K562 (cell line): Measurements from ENCODE around the gene CNKSR1. TPM values are rescaled to one million over a fixed set of nuclear protein-coding genes. Genes with fewer than 3 reads are reported as not detected.

ENCODE experiments used
- BDP1 ChIP-seq: IDR thresholded peaks from 3 replicates; pipeline ENCODE4 v1.6.1; 2011; ENCODE audit not compliant: insufficient read length, insufficient read depth
- BRF2 ChIP-seq: IDR thresholded peaks from 3 replicates; pipeline ENCODE4 v1.6.1; 2011; ENCODE audit warnings: borderline replicate concordance, mild to moderate bottlenecking; ENCODE audit not compliant: insufficient read length, insufficient read depth
- CBX1 ChIP-seq: sonication (generic); IDR thresholded peaks from 2 replicates; pipeline ENCODE4 v1.6.1; 2016; ENCODE audit warnings: antibody characterized with exemption, low read depth, mild to moderate bottlenecking
- CEBPG ChIP-seq, 3 experiments: fragments of 200-800 bp in 1 of 3; sonication (Bioruptor generic) in 1 of 3; sonication (generic) in 1 of 3; formaldehyde crosslinking in 1 of 3; IDR thresholded peaks in 2 of 3; conservative IDR thresholded peaks in 1 of 3; 2 replicates each; pipeline versions ENCODE4 v1.6.1 to v1.8.0; 2016 to 2022; ENCODE audit warnings: missing compliant biosample characterization in 2 of 3, missing genetic modification characterization in 2 of 3, mild to moderate bottlenecking in 1 of 3, missing genetic modification reagents in 1 of 3
- CHCHD3 ChIP-seq: fragments of 250-450 bp; sonication (Bioruptor Pico); IDR thresholded peaks from 2 replicates; pipeline ENCODE4 v2.1.2; 2022; ENCODE audit warnings: mild to moderate bottlenecking
- DLX4 ChIP-seq: fragments of 250-450 bp; sonication (Bioruptor Pico); IDR thresholded peaks from 2 replicates; pipeline ENCODE4 v1.6.1; 2021; ENCODE audit warnings: mild to moderate bottlenecking
- E2F3 ChIP-seq: fragments of 250-450 bp; sonication (Bioruptor Pico); IDR thresholded peaks from 2 replicates; pipeline ENCODE4 v1.4.0; 2020; ENCODE audit warnings: mild to moderate bottlenecking
- HCFC1 ChIP-seq: IDR thresholded peaks from 2 replicates; pipeline ENCODE4 v1.6.1; 2012; ENCODE audit warnings: low read depth, low read length, improper control_type of control experiment
- IFI16 ChIP-seq: fragments of 250-450 bp; sonication (Bioruptor Pico); IDR thresholded peaks from 2 replicates; pipeline ENCODE4 v2.1.2; 2022; ENCODE audit warnings: mild to moderate bottlenecking, inconsistent platforms
- MITF ChIP-seq: IDR thresholded peaks from 2 replicates; pipeline ENCODE4 v1.6.1; 2014; ENCODE audit warnings: antibody characterized with exemption
- NCOA4 ChIP-seq: fragments of 450-650 bp; IDR thresholded peaks from 2 replicates; pipeline ENCODE4 v1.6.1; 2018; ENCODE audit warnings: mild to moderate bottlenecking; ENCODE audit not compliant: partially characterized antibody
- NFE2L1 ChIP-seq: fragments of 450-650 bp; IDR thresholded peaks from 2 replicates; pipeline ENCODE4 v1.6.1; 2016; ENCODE audit warnings: missing genetic modification characterization, low read depth, mild to moderate bottlenecking, missing compliant biosample characterization, moderate library complexity, borderline replicate concordance
- NFIX ChIP-seq: fragments of 250-450 bp; sonication (Bioruptor Pico); IDR thresholded peaks from 2 replicates; pipeline ENCODE4 v1.4.0; 2020; ENCODE audit warnings: low read depth, mild to moderate bottlenecking, moderate library complexity
- NR1H2 ChIP-seq: sonication (generic); formaldehyde crosslinking; IDR thresholded peaks from 2 replicates; pipeline ENCODE4 v1.4.0; 2020; ENCODE audit warnings: mild to moderate bottlenecking, missing genetic modification reagents
- NRF1 ChIP-seq, 2 experiments: fragments of 450-650 bp; IDR thresholded peaks in 1 of 2; conservative IDR thresholded peaks in 1 of 2; 2 replicates each; pipeline ENCODE4 v1.6.1; 2014; ENCODE audit warnings: mild to moderate bottlenecking in 2 of 2
- RNF219 ChIP-seq: fragments of 250-450 bp; sonication (Bioruptor Pico); IDR thresholded peaks from 2 replicates; pipeline ENCODE4 v1.5.0; 2022; ENCODE audit warnings: mild to moderate bottlenecking
- SMARCA5 ChIP-seq: fragments of 450-650 bp; IDR thresholded peaks from 2 replicates; pipeline ENCODE4 v1.6.1; 2016
- SNAPC5 ChIP-seq: fragments of 250-450 bp; sonication (Bioruptor Pico); IDR thresholded peaks from 2 replicates; pipeline ENCODE4 v1.8.0; 2021; ENCODE audit warnings: moderate library complexity, mild to moderate bottlenecking, inconsistent platforms
- TCF15 ChIP-seq: fragments of 250-450 bp; sonication (Bioruptor Pico); IDR thresholded peaks from 2 replicates; pipeline ENCODE4 v1.8.0; 2022; ENCODE audit warnings: moderate library complexity, mild to moderate bottlenecking, inconsistent platforms
- TCF3 ChIP-seq: sonication (generic); formaldehyde crosslinking; IDR thresholded peaks from 2 replicates; pipeline ENCODE4 v1.4.0; 2020; ENCODE audit warnings: mild to moderate bottlenecking, missing genetic modification reagents
- TEAD4 ChIP-seq, 2 experiments: sonication (generic) in 1 of 2; formaldehyde crosslinking in 1 of 2; IDR thresholded peaks; 2 replicates each; pipeline versions ENCODE4 v1.6.1 to v1.8.0; 2012 to 2022; ENCODE audit warnings: borderline replicate concordance in 1 of 2, inconsistent platforms in 1 of 2, low read length in 1 of 2, mild to moderate bottlenecking in 1 of 2, missing genetic modification reagents in 1 of 2
- ZNF124 ChIP-seq: sonication (generic); formaldehyde crosslinking; IDR thresholded peaks from 2 replicates; pipeline ENCODE4 v1.8.1; 2022; ENCODE audit warnings: missing genetic modification reagents
- ZNF77 ChIP-seq: fragments of 250-450 bp; sonication (Bioruptor Pico); IDR thresholded peaks from 2 replicates; pipeline ENCODE4 v1.5.0; 2020
- polyA plus RNA-seq, 8 experiments: library from polyadenylated mRNA; depleted of rRNA in 4 of 8; stranded (reverse) in 5 of 8; unstranded in 3 of 8; fragments of >200 nt; fragmentation: Nextera tagmentation in 2 of 8; fragmentation: Illumina TruSeq in 1 of 8; extraction: Ambion mirVana in 2 of 8; extraction: Trizol in 1 of 8; gene quantifications; 2 replicates each; pipeline versions ENCODE4 v1.2.1 to v1.2.3, GENCODE V29; 2011 to 2014; ENCODE audit warnings: inconsistent platforms in 1 of 8, missing spikeins in 1 of 8
- total RNA-seq, 7 experiments: library from RNA; depleted of rRNA in 6 of 7; stranded (reverse); fragments of >200 nt in 6 of 7; fragmentation: Illumina TruSeq in 2 of 7; extraction: Trizol in 2 of 7; gene quantifications; 2 replicates each; pipeline versions ENCODE4 v1.2.1 to v1.2.3, GENCODE V29; 2011 to 2021; ENCODE audit warnings: low replicate concordance in 1 of 7

CNKSR1 gene
- total and polyA plus RNA-seq, 9 of the 15 experiments (the other 6 are each of a cell fraction or from before 2014, with no cell fraction given): 0.03 to 2.8 (median 1.1) TPM

GRCh38 chr1:26237230-26237966 is 60.1 kb downstream of the CNKSR1 start (continued):
- TF ChIP-seq BRF2: no peak
- no peak for TF ChIP-seq BDP1
- no peak for TF ChIP-seq IFI16 (CRISPR knock-in tag)
- peak; percentile 99 for TF ChIP-seq NFE2L1 (tag)
- no peak for TF ChIP-seq NCOA4
- TF ChIP-seq RNF219 (CRISPR knock-in tag): no peak
- no peak for TF ChIP-seq NFIX (CRISPR knock-in tag)
- TF ChIP-seq TCF15: no peak
- no peak for TF ChIP-seq ZNF77 (CRISPR knock-in tag)
- TF ChIP-seq DLX4 (CRISPR knock-in tag): no peak
- no peak for TF ChIP-seq CEBPG (CRISPR knock-in tag; IDR thresholded peaks at IDR 0.05)
- no peak for TF ChIP-seq CEBPG (tag; conservative IDR thresholded peaks at IDR 0.05 in 1 of 2, IDR thresholded peaks at IDR 0.05 in 1 of 2)
- TF ChIP-seq NRF1 (conservative IDR thresholded peaks at IDR 0.05 in 1 of 2, IDR thresholded peaks at IDR 0.05 in 1 of 2): no peak
- TF ChIP-seq MITF: no peak
- TF ChIP-seq CBX1: no peak
- TF ChIP-seq ZNF124: no peak
- TF ChIP-seq CHCHD3 (CRISPR knock-in tag): no peak
- no peak for TF ChIP-seq SMARCA5
- TF ChIP-seq E2F3 (CRISPR knock-in tag): no peak
- no peak for TF ChIP-seq TCF3 (CRISPR knock-in tag)
- TF ChIP-seq HCFC1: no peak
- no peak for TF ChIP-seq SNAPC5
- TF ChIP-seq TEAD4 (IDR thresholded peaks at IDR 0.05; ENCODE audit: low read length): no peak
- no peak for TF ChIP-seq TEAD4 (CRISPR knock-in tag; IDR thresholded peaks at IDR 0.05; ENCODE audit: borderline replicate concordance)
- TF ChIP-seq NR1H2 (CRISPR knock-in tag): no peak
